ENCODE results near the gene TMPRSS9. TPM values are rescaled to one million over a fixed set of nuclear protein-coding genes. Genes with fewer than 3 reads are reported as not detected.

Gene TMPRSS9
- polyA plus RNA-seq, 1 experiment = not detected

DNA sequence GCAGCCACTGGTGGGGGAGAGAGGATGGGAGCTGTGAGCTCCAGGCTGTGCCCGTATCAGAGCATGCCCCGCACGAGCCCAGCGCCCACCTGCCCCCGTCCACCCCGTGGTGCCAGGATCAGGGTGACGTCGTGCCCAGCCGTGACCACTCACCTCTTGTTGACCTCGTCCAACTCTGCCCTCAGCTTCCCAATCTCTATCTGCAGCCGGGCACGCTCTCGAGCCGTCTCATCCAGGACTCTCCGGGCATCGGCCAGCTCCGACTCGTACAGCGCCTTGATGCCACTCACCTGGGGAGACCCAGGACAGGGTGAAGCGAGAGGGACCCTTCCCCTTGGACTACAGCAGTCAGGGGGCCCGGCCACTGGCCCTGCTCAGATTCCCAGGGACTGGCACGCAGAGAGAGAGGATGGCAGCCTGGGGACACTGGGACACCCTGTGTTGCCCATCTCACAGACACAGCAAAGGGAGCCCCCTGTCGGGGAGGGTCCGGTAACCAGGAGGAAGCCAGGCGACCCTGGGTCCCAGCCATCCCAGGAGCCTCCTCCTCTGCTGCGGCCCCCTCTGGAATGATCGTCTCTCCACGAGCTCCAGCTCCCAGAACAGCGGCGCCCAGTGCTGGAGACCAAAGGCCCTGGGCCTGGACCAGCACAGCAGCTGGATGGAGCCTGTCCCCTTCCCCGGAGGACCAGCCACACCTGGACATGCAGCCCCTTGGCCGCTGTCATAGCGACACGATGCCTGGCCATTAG, 84.4 kb downstream of the TMPRSS9 start:
- DNase-seq (ENCODE audit: low read depth) = no peak
- Histone ChIP-seq H3K27me3 (ENCODE audit: control insufficient read depth, insufficient read depth, low read length) (no peaks in the 10 kb centered on the region), H3K36me3 (ENCODE audit: control insufficient read depth, insufficient read depth, low read length) (peaks cover 2% of the 10 kb centered on the region; the same call in 1 of the 2 replicates), H3K4me3 (ENCODE audit: low read depth, low read length) (no peak overlapping the region)
- ChIA-PET CTCF (no interaction called here), POLR2A (interaction anchor here (0.6 kb wide), 1 partner anchor 11 kb away, joined by 3 read pairs; no protein-coding TSS in a partner anchor)
- TF ChIP-seq, protein P1, sequence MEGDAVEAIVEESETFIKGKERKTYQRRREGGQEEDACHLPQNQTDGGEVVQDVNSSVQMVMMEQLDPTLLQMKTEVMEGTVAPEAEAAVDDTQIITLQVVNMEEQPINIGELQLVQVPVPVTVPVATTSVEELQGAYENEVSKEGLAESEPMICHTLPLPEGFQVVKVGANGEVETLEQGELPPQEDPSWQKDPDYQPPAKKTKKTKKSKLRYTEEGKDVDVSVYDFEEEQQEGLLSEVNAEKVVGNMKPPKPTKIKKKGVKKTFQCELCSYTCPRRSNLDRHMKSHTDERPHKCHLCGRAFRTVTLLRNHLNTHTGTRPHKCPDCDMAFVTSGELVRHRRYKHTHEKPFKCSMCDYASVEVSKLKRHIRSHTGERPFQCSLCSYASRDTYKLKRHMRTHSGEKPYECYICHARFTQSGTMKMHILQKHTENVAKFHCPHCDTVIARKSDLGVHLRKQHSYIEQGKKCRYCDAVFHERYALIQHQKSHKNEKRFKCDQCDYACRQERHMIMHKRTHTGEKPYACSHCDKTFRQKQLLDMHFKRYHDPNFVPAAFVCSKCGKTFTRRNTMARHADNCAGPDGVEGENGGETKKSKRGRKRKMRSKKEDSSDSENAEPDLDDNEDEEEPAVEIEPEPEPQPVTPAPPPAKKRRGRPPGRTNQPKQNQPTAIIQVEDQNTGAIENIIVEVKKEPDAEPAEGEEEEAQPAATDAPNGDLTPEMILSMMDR (IDR thresholded peaks at IDR 0.05; ENCODE audit: insufficient read depth, low read depth, low read length) = no peak

DNA sequence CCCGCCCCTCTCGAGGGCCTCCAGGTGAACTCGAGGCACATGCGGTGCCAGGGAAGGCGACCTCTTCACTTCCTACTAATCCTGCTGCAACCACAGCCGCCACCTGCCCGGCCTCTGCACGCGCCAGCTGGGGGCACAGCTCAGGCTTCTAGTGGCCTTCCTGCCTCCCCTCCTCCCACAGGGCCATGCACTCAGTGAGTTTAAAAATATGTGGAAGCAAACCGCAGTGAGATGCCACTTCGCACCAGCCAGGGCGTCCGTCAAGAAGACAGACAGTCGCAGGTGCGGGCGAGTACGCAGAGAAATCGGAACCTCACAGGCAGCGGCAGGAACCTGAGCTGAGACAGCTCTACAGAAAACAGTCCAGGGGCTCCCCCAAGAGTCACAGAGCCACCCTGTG, 86.3 kb downstream of the TMPRSS9 start:
- TF ChIP-seq, protein P1 (IDR thresholded peaks at IDR 0.05; ENCODE audit: insufficient read depth, low read depth, low read length) = no peak
- no peak overlapping the region for H3K4me3 ChIP-seq (ENCODE audit: low read depth, low read length)
- peaks cover 2% of the 10 kb centered on the region; the same call in 1 of the 2 replicates for H3K36me3 ChIP-seq (ENCODE audit: control insufficient read depth, insufficient read depth, low read length)
- CTCF ChIA-PET = no interaction called here
- H3K27me3 ChIP-seq (ENCODE audit: control insufficient read depth, insufficient read depth, low read length) = no peaks in the 10 kb centered on the region
- POLR2A ChIA-PET = no interaction called here
- no peak for DNase-seq (ENCODE audit: low read depth)

DNA sequence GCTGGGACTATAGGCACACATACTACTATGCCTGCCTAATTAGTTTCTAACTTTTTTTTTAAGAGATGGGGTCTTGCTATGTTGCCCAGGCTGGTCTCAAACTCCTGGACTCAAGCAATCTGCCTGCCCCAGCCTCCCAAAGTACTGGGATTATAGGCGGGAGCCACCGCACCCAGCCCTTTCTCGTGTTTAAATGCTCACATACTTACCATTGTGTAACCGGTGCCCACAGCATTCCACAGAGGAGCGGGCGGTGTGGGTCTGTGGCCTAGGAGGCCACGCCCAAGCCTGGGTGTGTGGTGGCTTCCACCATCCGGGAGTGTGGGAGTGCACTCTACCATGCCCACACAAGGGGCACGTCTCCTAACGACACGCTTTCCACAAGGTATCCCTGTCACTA, 89.0 kb downstream of the TMPRSS9 start:
- no peak for DNase-seq (ENCODE audit: low read depth)
- Histone ChIP-seq H3K4me3 (ENCODE audit: low read depth, low read length) (no peak overlapping the region), H3K27me3 (ENCODE audit: control insufficient read depth, insufficient read depth, low read length) (no peaks in the 10 kb centered on the region), H3K36me3 (ENCODE audit: control insufficient read depth, insufficient read depth, low read length) (peaks cover 2% of the 10 kb centered on the region; the same call in 1 of the 2 replicates)
- ChIA-PET POLR2A (no interaction called here), CTCF (no interaction called here)
- TF ChIP-seq, protein P1 (IDR thresholded peaks at IDR 0.05; ENCODE audit: insufficient read depth, low read depth, low read length) = no peak

DNA sequence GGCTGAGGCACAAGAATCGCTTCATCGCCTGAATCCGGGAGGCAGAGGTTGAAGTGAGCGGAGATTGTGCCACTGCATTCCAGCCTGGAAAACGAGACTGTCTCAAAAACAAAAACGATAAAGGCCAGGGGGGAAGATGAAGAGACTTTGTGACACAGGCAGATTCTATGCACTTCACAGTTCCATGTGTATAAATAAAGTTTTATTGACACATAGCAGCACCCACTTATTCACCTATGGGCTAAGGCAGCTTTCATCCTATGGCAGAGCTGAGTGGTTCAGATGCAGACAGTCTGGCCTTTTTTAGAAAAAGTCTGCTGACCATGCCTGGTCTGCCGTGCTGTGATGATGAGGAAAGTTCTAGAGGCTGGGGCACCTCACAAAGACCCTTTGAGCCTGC, 91.1 kb downstream of the TMPRSS9 start:
- Histone ChIP-seq H3K4me3 (ENCODE audit: low read depth, low read length) (no peak overlapping the region), H3K36me3 (ENCODE audit: control insufficient read depth, insufficient read depth, low read length) (no peaks in the 10 kb centered on the region; the same call in 1 of the 2 replicates), H3K27me3 (ENCODE audit: control insufficient read depth, insufficient read depth, low read length) (no peaks in the 10 kb centered on the region)
- CTCF ChIA-PET = no interaction called here
- DNase-seq (ENCODE audit: low read depth) = no peak
- TF ChIP-seq, protein P1 (IDR thresholded peaks at IDR 0.05; ENCODE audit: insufficient read depth, low read depth, low read length) = no peak
- POLR2A ChIA-PET = no interaction called here

DNA sequence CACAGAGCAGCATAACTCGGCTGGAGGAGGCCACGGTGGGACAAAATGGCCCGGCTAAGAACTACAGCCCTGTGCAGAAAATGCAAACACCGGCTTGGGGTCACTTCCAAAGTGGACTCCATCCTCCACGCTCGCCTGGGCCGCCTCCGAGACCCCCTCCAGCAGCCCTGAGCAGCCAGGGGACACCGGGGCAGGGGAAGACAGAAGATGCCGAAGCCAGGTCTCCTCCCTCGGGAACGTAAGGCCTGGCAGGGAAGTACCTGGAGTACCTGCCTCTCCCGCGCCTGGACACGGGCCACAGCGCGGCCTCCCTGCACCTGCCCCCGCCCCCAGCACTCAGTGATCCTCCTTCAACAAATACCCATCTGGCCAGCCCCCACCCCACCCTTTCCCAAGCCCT, 91.7 kb downstream of the TMPRSS9 start:
- POLR2A ChIA-PET = no interaction called here
- H3K27me3 ChIP-seq (ENCODE audit: control insufficient read depth, insufficient read depth, low read length) = no peaks in the 10 kb centered on the region
- H3K36me3 ChIP-seq (ENCODE audit: control insufficient read depth, insufficient read depth, low read length) = no peaks in the 10 kb centered on the region; the same call in 1 of the 2 replicates

More for the DNA sequence above, 91.7 kb downstream of the TMPRSS9 start:
- CTCF ChIA-PET = no interaction called here
- H3K4me3 ChIP-seq (ENCODE audit: low read depth, low read length) = no peak overlapping the region
- TF ChIP-seq, protein P1 (IDR thresholded peaks at IDR 0.05; ENCODE audit: insufficient read depth, low read depth, low read length) = no peak
- DNase-seq (ENCODE audit: low read depth) = no peak

Data from BJ (cell line).